ENCODE measurements around the gene TIGD6.

TIGD6 gene

GRCh38 chr5:150017226-150018005 is 17.0 kb upstream of the TIGD6 start:
- no peak for DNase-seq (ENCODE audit: low read depth)
- H3K4me3 ChIP-seq (ENCODE audit: low read length) = no peak overlapping the region
- no peak for TF ChIP-seq CTCF (conservative IDR thresholded peaks at IDR 0.05; ENCODE audit: low read depth, low read length)

- no peak for TF ChIP-seq CTCF (conservative IDR thresholded peaks at IDR 0.05; ENCODE audit: low read depth, low read length)
These were observed 16.1 kb upstream of the TIGD6 start for GRCh38 chr5:150016537-150016936.

GRCh38 chr5:150015415-150015814 is 15.0 kb upstream of the TIGD6 start:
- H3K4me3 ChIP-seq (ENCODE audit: low read length) = no peak overlapping the region
- no peak for DNase-seq (ENCODE audit: low read depth)
- TF ChIP-seq CTCF (conservative IDR thresholded peaks at IDR 0.05; ENCODE audit: low read depth, low read length) = no peak

More at GRCh38 chr5:150016537-150016936, 16.1 kb upstream of the TIGD6 start:
- DNase-seq (ENCODE audit: low read depth) = no peak
- no peak overlapping the region for H3K4me3 ChIP-seq (ENCODE audit: low read length)

- H3K4me3 ChIP-seq (ENCODE audit: low read length) = no peak overlapping the region
- no peak for TF ChIP-seq CTCF (conservative IDR thresholded peaks at IDR 0.05; ENCODE audit: low read depth, low read length)
- DNase-seq (ENCODE audit: low read depth) = no peak
These were observed 14.0 kb upstream of the TIGD6 start for GRCh38 chr5:150014456-150014855.

- TF ChIP-seq CTCF (conservative IDR thresholded peaks at IDR 0.05; ENCODE audit: low read depth, low read length) = no peak
- no peak for DNase-seq (ENCODE audit: low read depth)
These were observed 13.5 kb upstream of the TIGD6 start for GRCh38 chr5:150013931-150014330.

GRCh38 chr5:150009671-150010387 is 9.4 kb upstream of the TIGD6 start:
- TF ChIP-seq CTCF (conservative IDR thresholded peaks at IDR 0.05; ENCODE audit: low read depth, low read length) = no peak
- DNase-seq (ENCODE audit: low read depth) = no peak
- no peak overlapping the region for H3K4me3 ChIP-seq (ENCODE audit: low read length)

More at GRCh38 chr5:150013931-150014330, 13.5 kb upstream of the TIGD6 start:
- no peak overlapping the region for H3K4me3 ChIP-seq (ENCODE audit: low read length)

Data from retinal pigment epithelial cell (primary cell).